Measurements from ENCODE around the gene NAPA.

Gene NAPA

GRCh38 chr19:47514869-47515588 lies at the start of gene NAPA:
Gene NAPA, minus strand, starts transcription at chr19:47515063. Its CDS starts 123 bp downstream, at chr19:47514940.
- Histone ChIP-seq H3K9ac (ENCODE audit: low read length) (peak within 1 kb of the TSS; percentile 91), H3K4me1 (ENCODE audit: insufficient read depth, low read length, severe bottlenecking) (peaks cover 41% of the 10 kb centered on the region), H3K9me3 (ENCODE audit: low read length) (no peaks in the 10 kb centered on the region), H3K79me2 (ENCODE audit: insufficient read depth, low read length) (peaks cover 24% of the 10 kb centered on the region), H2AFZ (ENCODE audit: low read length) (no peak within 1 kb of the TSS), H3K4me2 (ENCODE audit: low read length) (peak within 1 kb of the TSS; percentile 95), H3K9me2 (ENCODE audit: low read depth, low read length) (no peaks in the 10 kb centered on the region), H3F3A (ENCODE audit: insufficient read depth, low read length) (no peaks in the 10 kb centered on the region), H3K27me3 (ENCODE audit: insufficient read depth, low read length) (no peaks in the 10 kb centered on the region), H4K20me1 (ENCODE audit: insufficient read depth, low read length) (no peaks in the 10 kb centered on the region), H3K4me3 (ENCODE audit: low read depth, low read length, poor library complexity, severe bottlenecking) (peak within 1 kb of the TSS; percentile 91), H3K36me3 (ENCODE audit: insufficient read depth, low read length) (peaks cover 2% of the 10 kb centered on the region; the same call in 1 of the 2 replicates), H3K27ac (ENCODE audit: low read depth, low read length, poor library complexity, severe bottlenecking) (peak within 1 kb of the TSS; percentile 46)
- no peak for TF ChIP-seq EZH2 (IDR thresholded peaks at IDR 0.05; ENCODE audit: borderline replicate concordance, low read length)
- TF ChIP-seq CTCF (IDR thresholded peaks at IDR 0.05; ENCODE audit: low read length): no peak; the same call in 1 of the 2 replicates

- Histone ChIP-seq H4K20me1 (ENCODE audit: insufficient read depth, low read length) (no peaks in the 10 kb centered on the region), H3K79me2 (ENCODE audit: insufficient read depth, low read length) (no peaks in the 10 kb centered on the region), H3K27me3 (ENCODE audit: insufficient read depth, low read length) (no peaks in the 10 kb centered on the region), H3K9me2 (ENCODE audit: low read depth, low read length) (no peaks in the 10 kb centered on the region), H3K4me3 (ENCODE audit: low read depth, low read length, poor library complexity, severe bottlenecking) (no peak overlapping the region), H3F3A (ENCODE audit: insufficient read depth, low read length) (no peaks in the 10 kb centered on the region), H3K4me1 (ENCODE audit: insufficient read depth, low read length, severe bottlenecking) (no peaks in the 10 kb centered on the region), H3K9ac (ENCODE audit: low read length) (no peak overlapping the region), H3K4me2 (ENCODE audit: low read length) (no peak overlapping the region), H2AFZ (ENCODE audit: low read length) (no peak overlapping the region), H3K9me3 (ENCODE audit: low read length) (no peaks in the 10 kb centered on the region), H3K27ac (ENCODE audit: low read depth, low read length, poor library complexity, severe bottlenecking) (no peak overlapping the region), H3K36me3 (ENCODE audit: insufficient read depth, low read length) (no peaks in the 10 kb centered on the region)
- TF ChIP-seq EZH2 (IDR thresholded peaks at IDR 0.05; ENCODE audit: borderline replicate concordance, low read length) (no peak), CTCF (IDR thresholded peaks at IDR 0.05; ENCODE audit: low read length) (no peak)
These were observed 49.2 kb upstream of the NAPA start for GRCh38 chr19:47564081-47564480.

- Histone ChIP-seq H3K36me3 (ENCODE audit: insufficient read depth, low read length) (no peaks in the 10 kb centered on the region), H3K27ac (ENCODE audit: low read depth, low read length, poor library complexity, severe bottlenecking) (no peak overlapping the region), H3K79me2 (ENCODE audit: insufficient read depth, low read length) (no peaks in the 10 kb centered on the region), H3K27me3 (ENCODE audit: insufficient read depth, low read length) (no peaks in the 10 kb centered on the region), H2AFZ (ENCODE audit: low read length) (no peak overlapping the region), H3K4me1 (ENCODE audit: insufficient read depth, low read length, severe bottlenecking) (no peaks in the 10 kb centered on the region), H3K9me2 (ENCODE audit: low read depth, low read length) (no peaks in the 10 kb centered on the region), H3K4me2 (ENCODE audit: low read length) (no peak overlapping the region), H3K9me3 (ENCODE audit: low read length) (no peaks in the 10 kb centered on the region), H4K20me1 (ENCODE audit: insufficient read depth, low read length) (no peaks in the 10 kb centered on the region), H3K4me3 (ENCODE audit: low read depth, low read length, poor library complexity, severe bottlenecking) (no peak overlapping the region), H3K9ac (ENCODE audit: low read length) (no peak overlapping the region), H3F3A (ENCODE audit: insufficient read depth, low read length) (no peaks in the 10 kb centered on the region)
- TF ChIP-seq EZH2 (IDR thresholded peaks at IDR 0.05; ENCODE audit: borderline replicate concordance, low read length): no peak
- TF ChIP-seq CTCF (IDR thresholded peaks at IDR 0.05; ENCODE audit: low read length): no peak
These were observed 46.7 kb upstream of the NAPA start for GRCh38 chr19:47561440-47562057.
